ENCODE results near the gene DIP2C. TPM values are rescaled to one million over a fixed set of nuclear protein-coding genes. Genes with fewer than 3 reads are reported as not detected.
"Not testable (repeated sequence)": the region's sequence is repeated elsewhere in the genome, so short reads cannot be mapped to it uniquely, and the experiment has no call there.

The DIP2C gene
- total RNA-seq, 1 donor, result 1.7 TPM

GRCh38 chr10:323651-324293 lies 365.7 kb downstream of the DIP2C start:
- peaks cover 10% of the 10 kb centered on the region for H3K4me1 ChIP-seq (ENCODE audit: insufficient read depth, low read length)
- H3K9me3 ChIP-seq (ENCODE audit: low read depth, low read length), result no peaks in the 10 kb centered on the region
- no peaks in the 10 kb centered on the region for H3K27me3 ChIP-seq (ENCODE audit: insufficient read depth, low read length)
- no peak overlapping the region for H3K4me3 ChIP-seq (ENCODE audit: low read length)

- peaks cover 16% of the 10 kb centered on the region for H3K4me1 ChIP-seq (ENCODE audit: insufficient read depth, low read length)
- H3K9me3 ChIP-seq (ENCODE audit: low read depth, low read length); H3K4me3 ChIP-seq (ENCODE audit: low read length); H3K27me3 ChIP-seq (ENCODE audit: insufficient read depth, low read length): not testable (repeated sequence)
These were observed 366.4 kb downstream of the DIP2C start for GRCh38 chr10:323046-323445.

- peaks cover 22% of the 10 kb centered on the region for H3K4me1 ChIP-seq (ENCODE audit: insufficient read depth, low read length)
- no peaks in the 10 kb centered on the region for H3K9me3 ChIP-seq (ENCODE audit: low read depth, low read length)
- no peaks in the 10 kb centered on the region for H3K27me3 ChIP-seq (ENCODE audit: insufficient read depth, low read length)
- no peak overlapping the region for H3K4me3 ChIP-seq (ENCODE audit: low read length)
These were observed 368.7 kb downstream of the DIP2C start for GRCh38 chr10:320771-321170.

GRCh38 chr10:317926-318325 lies 371.5 kb downstream of the DIP2C start:
- Histone ChIP-seq H3K4me1 (ENCODE audit: insufficient read depth, low read length) (peaks cover 20% of the 10 kb centered on the region), H3K9me3 (ENCODE audit: low read depth, low read length) (no peaks in the 10 kb centered on the region), H3K27me3 (ENCODE audit: insufficient read depth, low read length) (no peaks in the 10 kb centered on the region), H3K4me3 (ENCODE audit: low read length) (no peak overlapping the region)

- Histone ChIP-seq H3K9me3 (ENCODE audit: low read depth, low read length) (no peaks in the 10 kb centered on the region), H3K27me3 (ENCODE audit: insufficient read depth, low read length) (no peaks in the 10 kb centered on the region), H3K4me1 (ENCODE audit: insufficient read depth, low read length) (peaks cover 20% of the 10 kb centered on the region), H3K4me3 (ENCODE audit: low read length) (no peak overlapping the region)
These were observed 372.1 kb downstream of the DIP2C start for GRCh38 chr10:317271-317769.

- H3K4me3 ChIP-seq (ENCODE audit: low read length), result no peak overlapping the region
- H3K27me3 ChIP-seq (ENCODE audit: insufficient read depth, low read length), result no peaks in the 10 kb centered on the region
- H3K4me1 ChIP-seq (ENCODE audit: insufficient read depth, low read length), result peaks cover 20% of the 10 kb centered on the region
- H3K9me3 ChIP-seq (ENCODE audit: low read depth, low read length), result no peaks in the 10 kb centered on the region
These were observed 373.1 kb downstream of the DIP2C start for GRCh38 chr10:316390-316789.

GRCh38 chr10:314871-315270 lies 374.6 kb downstream of the DIP2C start:
- H3K4me3 ChIP-seq (ENCODE audit: low read length), result no peak overlapping the region
- H3K9me3 ChIP-seq (ENCODE audit: low read depth, low read length), result no peaks in the 10 kb centered on the region
- peaks cover 20% of the 10 kb centered on the region for H3K4me1 ChIP-seq (ENCODE audit: insufficient read depth, low read length)
- H3K27me3 ChIP-seq (ENCODE audit: insufficient read depth, low read length), result no peaks in the 10 kb centered on the region

GRCh38 chr10:314381-314780 lies 375.1 kb downstream of the DIP2C start:
- H3K27me3 ChIP-seq (ENCODE audit: insufficient read depth, low read length), result no peaks in the 10 kb centered on the region
- H3K9me3 ChIP-seq (ENCODE audit: low read depth, low read length), result no peaks in the 10 kb centered on the region
- H3K4me1 ChIP-seq (ENCODE audit: insufficient read depth, low read length), result peaks cover 20% of the 10 kb centered on the region
- no peak overlapping the region for H3K4me3 ChIP-seq (ENCODE audit: low read length)

- H3K27me3 ChIP-seq (ENCODE audit: insufficient read depth, low read length), result no peaks in the 10 kb centered on the region
- H3K4me1 ChIP-seq (ENCODE audit: insufficient read depth, low read length), result peaks cover 8% of the 10 kb centered on the region
- no peak overlapping the region for H3K4me3 ChIP-seq (ENCODE audit: low read length)
- no peaks in the 10 kb centered on the region for H3K9me3 ChIP-seq (ENCODE audit: low read depth, low read length)
These were observed 377.4 kb downstream of the DIP2C start for GRCh38 chr10:311901-312665.

- H3K4me3 ChIP-seq (ENCODE audit: low read length), result no peak overlapping the region
- no peaks in the 10 kb centered on the region for H3K9me3 ChIP-seq (ENCODE audit: low read depth, low read length)
- peaks cover 13% of the 10 kb centered on the region for H3K4me1 ChIP-seq (ENCODE audit: insufficient read depth, low read length)
- H3K27me3 ChIP-seq (ENCODE audit: insufficient read depth, low read length), result no peaks in the 10 kb centered on the region
These were observed 378.4 kb downstream of the DIP2C start for GRCh38 chr10:310976-311639.

- H3K27me3 ChIP-seq (ENCODE audit: insufficient read depth, low read length), result no peaks in the 10 kb centered on the region
- no peak overlapping the region for H3K4me3 ChIP-seq (ENCODE audit: low read length)
- no peaks in the 10 kb centered on the region for H3K9me3 ChIP-seq (ENCODE audit: low read depth, low read length)
- peaks cover 14% of the 10 kb centered on the region for H3K4me1 ChIP-seq (ENCODE audit: insufficient read depth, low read length)
These were observed 379.1 kb downstream of the DIP2C start for GRCh38 chr10:310371-310770.

GRCh38 chr10:308572-309085 lies 380.8 kb downstream of the DIP2C start:
- peaks cover 6% of the 10 kb centered on the region for H3K4me1 ChIP-seq (ENCODE audit: insufficient read depth, low read length)
- H3K4me3 ChIP-seq (ENCODE audit: low read length), result no peak overlapping the region
- H3K9me3 ChIP-seq (ENCODE audit: low read depth, low read length), result no peaks in the 10 kb centered on the region
- H3K27me3 ChIP-seq (ENCODE audit: insufficient read depth, low read length), result no peaks in the 10 kb centered on the region

- no peak overlapping the region for H3K4me3 ChIP-seq (ENCODE audit: low read length)
These were observed 381.4 kb downstream of the DIP2C start for GRCh38 chr10:308101-308500.

GRCh38 chr10:307659-308058 lies 381.8 kb downstream of the DIP2C start:
- Histone ChIP-seq H3K9me3 (ENCODE audit: low read depth, low read length) (no peaks in the 10 kb centered on the region), H3K4me1 (ENCODE audit: insufficient read depth, low read length) (peaks cover 6% of the 10 kb centered on the region), H3K27me3 (ENCODE audit: insufficient read depth, low read length) (no peaks in the 10 kb centered on the region), H3K4me3 (ENCODE audit: low read length) (no peak overlapping the region)

More at GRCh38 chr10:308101-308500, 381.4 kb downstream of the DIP2C start:
- H3K9me3 ChIP-seq (ENCODE audit: low read depth, low read length), result no peaks in the 10 kb centered on the region
- H3K4me1 ChIP-seq (ENCODE audit: insufficient read depth, low read length), result peaks cover 6% of the 10 kb centered on the region
- no peaks in the 10 kb centered on the region for H3K27me3 ChIP-seq (ENCODE audit: insufficient read depth, low read length)

GRCh38 chr10:306675-307185 lies 382.7 kb downstream of the DIP2C start:
- H3K4me1 ChIP-seq (ENCODE audit: insufficient read depth, low read length), result peaks cover 6% of the 10 kb centered on the region
- H3K27me3 ChIP-seq (ENCODE audit: insufficient read depth, low read length), result no peaks in the 10 kb centered on the region
- no peak overlapping the region for H3K4me3 ChIP-seq (ENCODE audit: low read length)
- no peaks in the 10 kb centered on the region for H3K9me3 ChIP-seq (ENCODE audit: low read depth, low read length)
